K562 (cell line): ENCODE data around the gene MAP2K3.
"Not testable (repeated sequence)": the region's sequence is repeated elsewhere in the genome, so short reads cannot be mapped to it uniquely, and the experiment has no call there.

Experiments
- ATF1 ChIP-seq, 2 experiments: fragments of 450-650 bp in 1 of 2; IDR thresholded peaks; 2 replicates each; pipeline ENCODE4 v1.6.1; 2016; ENCODE audit warnings: missing compliant biosample characterization in 1 of 2, missing genetic modification characterization in 1 of 2
- CHD2 ChIP-seq: IDR thresholded peaks from 2 replicates; pipeline ENCODE4 v1.6.1; 2011; ENCODE audit warnings: low read depth, low read length
- CTCF ChIP-seq, 3 experiments: IDR thresholded peaks in 2 of 3; conservative IDR thresholded peaks in 1 of 3; 2 replicates each; pipeline ENCODE4 v1.5.1; 2011 to 2012; ENCODE audit warnings: low read length in 3 of 3, mild to moderate bottlenecking in 3 of 3, control low read depth in 2 of 3, improper control_type of control experiment in 1 of 3, inconsistent platforms in 1 of 3, low read depth in 1 of 3, mixed read lengths in 1 of 3, moderate library complexity in 1 of 3; ENCODE audit not compliant: insufficient read depth in 2 of 3
- CUX1 ChIP-seq: fragments of 200-800 bp; sonication (Bioruptor generic); IDR thresholded peaks from 2 replicates; pipeline ENCODE4 v1.6.1; 2016; ENCODE audit warnings: missing genetic modification characterization, missing compliant biosample characterization
- EP300 ChIP-seq: IDR thresholded peaks from 2 replicates; pipeline ENCODE4 v1.6.1; 2012; ENCODE audit warnings: low read length, improper control_type of control experiment
- ESRRA ChIP-seq: fragments of 450-650 bp; IDR thresholded peaks from 2 replicates; pipeline ENCODE4 v1.6.1; 2014; ENCODE audit warnings: low read depth, mild to moderate bottlenecking, moderate library complexity, borderline replicate concordance
- FOSL1 ChIP-seq: fragments of 200-800 bp; sonication (Bioruptor generic); conservative IDR thresholded peaks from 2 replicates; pipeline ENCODE4 v1.6.1; 2016; ENCODE audit warnings: missing genetic modification characterization, missing compliant biosample characterization
- FOXA3 ChIP-seq, 2 experiments: fragments of 450-650 bp in 1 of 2; sonication (generic) in 1 of 2; formaldehyde crosslinking; IDR thresholded peaks in 1 of 2; conservative IDR thresholded peaks in 1 of 2; 2 replicates each; pipeline versions ENCODE4 v1.4.0 to v1.8.0; 2020 to 2022; ENCODE audit warnings: mild to moderate bottlenecking in 2 of 2, missing genetic modification reagents in 1 of 2
- KLF16 ChIP-seq: IDR thresholded peaks from 2 replicates; pipeline ENCODE4 v1.6.1; 2016; ENCODE audit warnings: antibody characterized with exemption
- MEF2A ChIP-seq: IDR thresholded peaks from 2 replicates; pipeline ENCODE4 v1.6.1; 2011; ENCODE audit warnings: low read depth, mild to moderate bottlenecking, low read length, moderate library complexity; ENCODE audit not compliant: control insufficient read depth
- NFYB ChIP-seq: IDR thresholded peaks from 2 replicates; pipeline ENCODE4 v1.6.1; 2011; ENCODE audit warnings: mild to moderate bottlenecking, moderate library complexity; ENCODE audit not compliant: insufficient read length; ENCODE audit errors: extremely low read depth
- TAF15 ChIP-seq: fragments of 200-400 bp; formaldehyde crosslinking; IDR thresholded peaks from 2 replicates; pipeline ENCODE4 v1.6.1; 2017; ENCODE audit warnings: mild to moderate bottlenecking, low read depth, low read length, moderate library complexity
- THAP7 ChIP-seq: fragments of 250-450 bp; sonication (Bioruptor Pico); IDR thresholded peaks from 2 replicates; pipeline ENCODE4 v1.5.0; 2021
- ZNF263 ChIP-seq: sonication (generic); formaldehyde crosslinking; IDR thresholded peaks from 2 replicates; pipeline ENCODE4 v1.8.0; 2022; ENCODE audit warnings: mild to moderate bottlenecking, missing genetic modification reagents, borderline replicate concordance

- not testable (repeated sequence) for TF ChIP-seq TAF15; THAP7 (CRISPR knock-in tag); CHD2; ESRRA; NFYB; FOXA3 (CRISPR knock-in tag; conservative IDR thresholded peaks at IDR 0.05 in 1 of 2, IDR thresholded peaks at IDR 0.05 in 1 of 2); FOSL1; EP300; KLF16; CUX1 (CRISPR knock-in tag); ATF1 (CRISPR knock-in tag; IDR thresholded peaks at IDR 0.05); ATF1 (tag; IDR thresholded peaks at IDR 0.05); CTCF (IDR thresholded peaks at IDR 0.05 in 2 of 3, conservative IDR thresholded peaks at IDR 0.05 in 1 of 3; ENCODE audit: insufficient read depth in 2 of 3, low read depth in 1 of 3, low read length in 3 of 3); ZNF263; MEF2A
Observed at GRCh38 chr17:21321061-21321460, 36.5 kb downstream of the MAP2K3 start.
